HepG2 (cell line): Measurements from ENCODE around the gene IL5RA. TPM values are rescaled to one million over a fixed set of nuclear protein-coding genes. Genes with fewer than 3 reads are reported as not detected.

Source experiments
- ATAC-seq: fragments of 200-7000 bp; cut with Tn5 transposase; 3 replicates; pipeline ENCODE4 v1.9.1; 2020; ENCODE audit warnings: mild to moderate bottlenecking, moderate library complexity
- BruUV-seq: library from RNA; stranded (reverse); fragments of 400-500 nt; replicated peaks from 2 replicates; lab custom pipeline; 2021; lab: Mats Ljungman, UMichigan
- CTCF ChIA-PET: fragments of 300-600 bp; formaldehyde crosslinking; extraction: SDS; loops from one replicate; lab custom pipeline; 2021; ENCODE audit warnings: low total read pairs, inconsistent platforms, low intra/inter-chr PET ratio; lab: Yijun Ruan, JAX
- POLR2A ChIA-PET: fragments of 350-600 bp; sonication (Branson Sonifier 250); formaldehyde crosslinking; loops from one replicate; lab custom pipeline; 2020; ENCODE audit warnings: antibody characterized with exemption, inconsistent platforms; lab: Yijun Ruan, JAX
- DNase-seq: peaks from one replicate; pipeline ENCODE4 v3.0.0-alpha.2; 2015; ENCODE audit warnings: low spot score
- FAIRE-seq: peaks from 3 replicates; lab custom pipeline; 2011; peaks lifted over from hg19 to GRCh38; lab: Jason Lieb, UNC
- H2AFZ ChIP-seq: one replicate; pipeline ENCODE4 v1.6.1; 2011; ENCODE audit warnings: low read length, inconsistent platforms
- H3K27ac ChIP-seq: fragments of 300-600 bp; 3 replicates; pipeline ENCODE4 v1.8.0; 2011; ENCODE audit warnings: mixed run types, mild to moderate bottlenecking, mixed read lengths, low read length, inconsistent platforms; ENCODE audit not compliant: insufficient read depth; ENCODE audit errors: extremely low read length
- H3K27me3 ChIP-seq, 2 experiments: fragments of 200-600 bp in 1 of 2; 2 replicates in 1 of 2; 3 replicates in 1 of 2; pipeline versions ENCODE4 v1.6.0 to v1.8.0; 2011; ENCODE audit warnings: low read length in 2 of 2, mild to moderate bottlenecking in 2 of 2, moderate library complexity in 2 of 2, inconsistent platforms in 1 of 2; ENCODE audit not compliant: insufficient read depth in 2 of 2, control insufficient read depth in 1 of 2
- H3K36me3 ChIP-seq, 2 experiments: fragments of 200-600 bp in 1 of 2; replicated peaks in 1 of 2; 2 replicates in 1 of 2; 3 replicates in 1 of 2; pipeline versions ENCODE4 v1.5.1 to v1.8.0; 2011; ENCODE audit warnings: low read length in 2 of 2, inconsistent platforms in 1 of 2; ENCODE audit not compliant: insufficient read depth in 2 of 2, control insufficient read depth in 1 of 2
- H3K4me1 ChIP-seq: 2 replicates; pipeline ENCODE4 v1.5.1; 2012; ENCODE audit warnings: low read length, inconsistent platforms; ENCODE audit not compliant: insufficient read depth
- H3K4me2 ChIP-seq: 2 replicates; pipeline ENCODE4 v1.6.0; 2011; ENCODE audit warnings: low read depth, low read length, inconsistent platforms
- H3K4me3 ChIP-seq, 3 experiments: fragments of 200-600 bp in 1 of 3; sonication (generic), shearing (Covaris generic) in 1 of 3; replicated peaks in 1 of 3; 2 replicates each; pipeline ENCODE4 v1.5.1; 2011 to 2016; ENCODE audit warnings: low read length in 3 of 3, inconsistent platforms in 2 of 3, low read depth in 2 of 3, mild to moderate bottlenecking in 2 of 3, control low read depth in 1 of 3, mixed read lengths in 1 of 3; ENCODE audit not compliant: insufficient read depth in 1 of 3
- H3K79me2 ChIP-seq: one replicate; pipeline ENCODE4 v1.6.1; 2011; ENCODE audit warnings: low read length, inconsistent platforms; ENCODE audit not compliant: insufficient read depth
- H3K9ac ChIP-seq: 2 replicates; pipeline ENCODE4 v1.6.0; 2011; ENCODE audit warnings: mild to moderate bottlenecking, low read depth, low read length, inconsistent platforms; ENCODE audit not compliant: insufficient read depth
- H3K9me3 ChIP-seq: 2 replicates; pipeline ENCODE4 v1.5.1; 2012; ENCODE audit warnings: mild to moderate bottlenecking, low read length
- H4K20me1 ChIP-seq: 2 replicates; pipeline ENCODE4 v1.6.0; 2011; ENCODE audit warnings: inconsistent platforms, mild to moderate bottlenecking, low read length, moderate library complexity; ENCODE audit not compliant: insufficient read depth
- E2F2 ChIP-seq: sonication (generic); formaldehyde crosslinking; IDR thresholded peaks from 2 replicates; pipeline ENCODE4 v1.4.0; 2020; ENCODE audit warnings: missing genetic modification reagents, borderline replicate concordance
- TBX3 ChIP-seq: fragments of 450-650 bp; IDR thresholded peaks from 2 replicates; pipeline ENCODE4 v1.6.1; 2017; ENCODE audit warnings: antibody characterized with exemption, mild to moderate bottlenecking, inconsistent platforms, borderline replicate concordance
- ZFP36 ChIP-seq: fragments of 150-350 bp; IDR thresholded peaks from 2 replicates; pipeline ENCODE4 v1.6.1; 2018; ENCODE audit warnings: borderline replicate concordance, low read length, low read depth; ENCODE audit not compliant: partially characterized antibody
- ZNF180 ChIP-seq: sonication (generic); formaldehyde crosslinking; IDR thresholded peaks from 2 replicates; pipeline ENCODE4 v1.4.0; 2020; ENCODE audit warnings: low read depth, missing genetic modification reagents, borderline replicate concordance
- WGBS: methylation state at CpG from one replicate; pipeline ENCODE4 v1.1.6; 2017; ENCODE audit warnings: low lambda C conversion rate; 5-methylcytosine and 5-hydroxymethylcytosine counted together
- in situ Hi-C: cut with HindIII; loops from 2 replicates; pipeline ENCODE4 v1.10.0; 2017; ENCODE audit warnings: low pct_unique_long_range_greater_than_20kb; ENCODE audit not compliant: extremely low pct_ligation_motif_present
- intact Hi-C: fragments of 100-400 bp; cut with micrococcal nuclease; formaldehyde crosslinking; loops from one replicate; pipeline ENCODE4 v1.10.0; 2022; ENCODE audit not compliant: unreplicated experiment
- polyA plus RNA-seq, 8 experiments: library from polyadenylated mRNA; depleted of rRNA in 3 of 8; stranded (reverse) in 7 of 8; unstranded in 1 of 8; fragments of >200 nt; fragmentation: Illumina TruSeq in 4 of 8; extraction: Trizol in 4 of 8; gene quantifications; 2 replicates each; pipeline versions ENCODE4 v1.2.1 to v1.2.3, GENCODE V29; 2011 to 2016; ENCODE audit warnings: low read depth in 4 of 8, missing spikeins in 1 of 8, mixed read lengths in 1 of 8; ENCODE audit not compliant: insufficient read depth in 1 of 8
- total RNA-seq, 5 experiments: library from RNA; depleted of rRNA; stranded (reverse); fragments of >200 nt; fragmentation: Illumina TruSeq; extraction: Trizol; gene quantifications; 2 replicates each; pipeline ENCODE4 v1.2.3, GENCODE V29; 2016; ENCODE audit warnings: low read depth in 1 of 5
- TF ChIP-seq, protein P1 (sequence below): sonication (generic); formaldehyde crosslinking; IDR thresholded peaks from 2 replicates; pipeline ENCODE4 v1.5.0; 2020; ENCODE audit warnings: missing genetic modification reagents, mild to moderate bottlenecking, borderline replicate concordance

The IL5RA gene
- total and polyA plus RNA-seq, 2 of the 13 experiments (the other 11 are each of a cell fraction or from before 2014, with no cell fraction given) = not detected

- no peak for FAIRE-seq
- H3K4me3 ChIP-seq = no peak overlapping the region
- no peak overlapping the region for H3K9ac ChIP-seq
- POLR2A ChIA-PET = no interaction called here
- no TSS peak for BruUV-seq
- H3K4me2 ChIP-seq = no peak overlapping the region
- 6% methylated on average over 3 of the region's 3 CpGs for WGBS
- H2AFZ ChIP-seq = no peak overlapping the region
- no peak for ATAC-seq
- TF ChIP-seq E2F2 (no peak), TBX3 (no peak)
- TF ChIP-seq, protein P1, sequence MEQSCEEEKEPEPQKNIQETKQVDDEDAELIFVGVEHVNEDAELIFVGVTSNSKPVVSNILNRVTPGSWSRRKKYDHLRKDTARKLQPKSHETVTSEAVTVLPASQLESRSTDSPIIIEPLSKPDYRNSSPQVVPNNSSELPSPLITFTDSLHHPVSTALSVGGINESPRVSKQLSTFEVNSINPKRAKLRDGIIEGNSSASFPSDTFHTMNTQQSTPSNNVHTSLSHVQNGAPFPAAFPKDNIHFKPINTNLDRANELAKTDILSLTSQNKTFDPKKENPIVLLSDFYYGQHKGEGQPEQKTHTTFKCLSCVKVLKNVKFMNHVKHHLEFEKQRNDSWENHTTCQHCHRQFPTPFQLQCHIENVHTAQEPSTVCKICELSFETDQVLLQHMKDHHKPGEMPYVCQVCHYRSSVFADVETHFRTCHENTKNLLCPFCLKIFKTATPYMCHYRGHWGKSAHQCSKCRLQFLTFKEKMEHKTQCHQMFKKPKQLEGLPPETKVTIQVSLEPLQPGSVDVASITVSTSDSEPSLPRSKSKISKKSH = no peak
- TF ChIP-seq, all 625 proteins: peak for 0
- H3K9me3 ChIP-seq = no peaks in the 10 kb centered on the region
- no peaks in the 10 kb centered on the region for H3K36me3 ChIP-seq
- H3K27me3 ChIP-seq = peaks cover 0 to 3% of the 10 kb centered on the region in 2 experiments; a peak in 1 of 5 replicates
- no peaks in the 10 kb centered on the region for H3K4me1 ChIP-seq
- H3K79me2 ChIP-seq = no peaks in the 10 kb centered on the region
- no peak for DNase-seq
- CTCF ChIA-PET = no interaction called here
- no peaks in the 10 kb centered on the region for H4K20me1 ChIP-seq
- in situ Hi-C loops = no loop called here
- H3K27ac ChIP-seq = no peak overlapping the region
- intact Hi-C loops = no loop called here
These were observed 2.3 kb downstream of the IL5RA start for GRCh38 chr3:3107858-3108257.

DNA sequence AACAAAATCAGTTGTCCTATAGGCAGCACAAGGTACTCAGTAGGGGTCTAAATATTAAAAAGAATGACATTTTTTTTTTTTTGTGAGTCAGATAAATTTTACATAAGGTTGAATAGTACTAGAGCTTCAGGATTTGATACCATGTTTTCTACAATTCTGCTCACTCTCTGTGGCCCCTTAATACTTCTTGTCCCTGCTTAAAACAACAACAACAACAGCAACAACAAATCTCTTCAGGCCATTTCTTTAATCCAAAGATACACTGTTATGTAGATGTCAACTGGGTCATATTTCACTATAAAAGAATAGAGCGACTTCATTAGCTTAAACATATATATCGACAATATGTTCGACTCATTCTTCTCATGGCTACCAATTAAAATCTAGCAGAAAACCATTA is 3.0 kb downstream of the IL5RA start:
- POLR2A ChIA-PET = no interaction called here
- H4K20me1 ChIP-seq = no peaks in the 10 kb centered on the region
- no peak overlapping the region for H3K4me2 ChIP-seq
- no peaks in the 10 kb centered on the region for H3K36me3 ChIP-seq
- 85% methylated on average over 3 of the region's 3 CpGs for WGBS
- no TSS peak for BruUV-seq
- CTCF ChIA-PET = no interaction called here
- FAIRE-seq (no peak), ATAC-seq (no peak), DNase-seq (no peak)
- in situ Hi-C loops = no loop called here
- no peak overlapping the region for H3K4me3 ChIP-seq
- no peaks in the 10 kb centered on the region for H3K4me1 ChIP-seq
- H3K27me3 ChIP-seq = peaks cover 0 to 3% of the 10 kb centered on the region in 2 experiments; a peak in 1 of 5 replicates
- TF ChIP-seq ZNF180 (CRISPR knock-in tag) (no peak), ZFP36 (no peak)
- H2AFZ ChIP-seq = no peak overlapping the region
- H3K79me2 ChIP-seq = no peaks in the 10 kb centered on the region
- no peaks in the 10 kb centered on the region for H3K9me3 ChIP-seq
- no peak overlapping the region for H3K9ac ChIP-seq
- intact Hi-C loops = no loop called here
- H3K27ac ChIP-seq = no peak overlapping the region
